Fibroblast of gingiva (primary cell): ENCODE data around the gene FNDC3B.
A peak's percentile ranks its signal among the peaks of the same experiment; 100 is the strongest.

Experiments
- DNase-seq: peaks from one replicate; pipeline ENCODE4 v3.0.0-alpha.2; 2011; ENCODE audit warnings: low read depth

Gene FNDC3B

DNA sequence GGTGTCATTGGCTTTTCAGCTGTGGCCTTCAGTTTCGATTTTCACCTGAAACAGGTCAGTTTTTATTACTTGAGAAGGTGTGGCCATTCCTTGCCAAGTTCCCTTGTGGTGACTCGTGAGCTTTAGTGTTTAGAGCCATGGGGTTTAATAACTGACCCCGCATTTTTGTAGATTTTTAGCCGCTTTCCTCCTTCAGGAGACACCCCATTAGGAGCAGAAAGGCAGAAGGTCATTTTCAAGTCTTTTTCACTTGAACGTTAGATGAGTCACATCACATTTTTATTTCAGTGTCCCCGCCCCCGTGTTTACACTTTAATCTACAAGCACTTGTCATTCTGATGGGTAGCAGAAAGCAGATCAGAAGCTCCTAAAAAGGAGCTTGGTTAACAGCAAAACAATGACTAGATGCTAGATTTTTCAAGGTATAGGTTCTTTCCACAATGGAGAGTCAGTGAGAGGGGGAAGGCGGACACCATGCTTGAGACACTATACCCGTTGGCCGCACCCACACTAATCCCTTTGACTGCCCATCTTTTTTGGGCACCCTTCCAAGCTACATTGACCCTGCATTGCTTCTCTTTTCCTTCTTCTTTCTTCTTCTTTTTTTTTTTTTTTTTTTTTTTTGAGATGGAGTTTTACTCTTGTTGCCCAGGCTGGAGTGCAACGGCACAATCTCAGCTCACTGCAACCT, 276.2 kb downstream of the FNDC3B start:
- DNase-seq, result peak; percentile 6

- DNase-seq, result no peak
Observed at GRCh38 chr3:172316758-172317157, 277.4 kb downstream of the FNDC3B start.

GRCh38 chr3:172317481-172317880, 278.1 kb downstream of the FNDC3B start:
- DNase-seq, result no peak

DNA sequence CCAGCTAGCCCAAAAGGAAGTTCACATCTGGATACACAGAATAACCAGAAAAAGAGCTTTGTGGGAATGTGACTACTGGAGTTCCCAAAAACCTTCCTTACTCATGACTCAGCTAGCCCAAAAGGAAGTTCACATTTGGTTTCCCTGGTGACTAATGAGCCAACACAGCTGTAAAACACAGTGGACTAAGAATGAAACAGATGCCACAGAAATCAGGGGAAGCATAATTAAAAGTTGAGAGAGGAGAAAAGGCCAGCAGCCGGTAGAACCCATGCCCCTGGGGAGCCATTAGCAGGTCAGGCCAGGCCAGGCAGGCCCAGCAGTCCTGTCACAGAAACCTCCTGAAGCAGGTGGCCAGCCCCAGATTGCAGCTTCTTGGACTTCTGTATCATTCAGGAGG, 278.6 kb downstream of the FNDC3B start:
- DNase-seq, result peak; percentile 90

GRCh38 chr3:172319595-172319994, 280.2 kb downstream of the FNDC3B start:
- DNase-seq, result no peak

- DNase-seq, result no peak
Observed at GRCh38 chr3:172320468-172320867, 281.1 kb downstream of the FNDC3B start.

- peak; percentile 49 for DNase-seq
Observed at GRCh38 chr3:172321035-172321434, 281.7 kb downstream of the FNDC3B start.

- DNase-seq, result no peak
Observed at GRCh38 chr3:172323894-172324610, 284.7 kb downstream of the FNDC3B start.

- no peak for DNase-seq
Observed at GRCh38 chr3:172324611-172325203, 285.3 kb downstream of the FNDC3B start.

- DNase-seq, result no peak
Observed at GRCh38 chr3:172325461-172325860, 286.1 kb downstream of the FNDC3B start.

DNA sequence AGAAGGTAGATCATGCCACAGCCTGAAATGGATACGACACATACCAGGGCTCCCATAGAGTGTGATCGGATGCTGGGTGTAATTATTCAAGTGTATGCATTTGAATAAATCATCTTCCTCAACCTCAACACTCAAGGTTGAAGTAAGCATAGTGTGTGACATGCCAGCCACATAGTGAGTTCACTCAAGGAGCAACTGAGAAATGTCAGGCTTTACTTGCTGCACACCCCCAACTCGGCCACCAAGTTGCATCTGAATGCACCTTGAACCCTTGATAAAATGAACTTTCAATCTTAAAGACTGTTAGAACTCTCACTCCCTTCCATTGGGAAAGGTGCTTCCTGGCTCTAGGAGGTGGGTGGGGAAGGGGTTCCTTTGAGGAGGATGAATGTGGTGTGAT, 287.6 kb downstream of the FNDC3B start:
- no peak for DNase-seq

GRCh38 chr3:172328282-172328681, 288.9 kb downstream of the FNDC3B start:
- no peak for DNase-seq

DNA sequence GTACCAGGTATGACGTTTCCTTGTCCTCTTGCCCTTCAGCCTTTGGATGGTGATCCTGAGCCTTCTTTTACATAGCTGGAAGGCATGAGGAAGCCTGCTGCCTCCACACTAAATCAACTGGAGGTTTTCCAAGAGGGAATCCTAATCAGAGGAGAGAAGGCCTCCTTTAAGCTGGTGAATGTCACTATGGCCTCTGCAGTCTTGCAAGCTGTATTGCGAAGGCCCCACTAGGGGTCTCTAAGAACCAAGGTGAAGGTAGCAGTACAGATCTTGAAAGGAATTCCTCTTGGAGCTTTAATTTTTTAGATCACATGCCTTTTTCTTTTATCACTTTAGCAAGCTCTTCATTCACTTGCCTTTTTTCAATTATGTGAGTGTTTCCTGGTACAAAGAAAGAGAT, 289.7 kb downstream of the FNDC3B start:
- no peak for DNase-seq

DNA sequence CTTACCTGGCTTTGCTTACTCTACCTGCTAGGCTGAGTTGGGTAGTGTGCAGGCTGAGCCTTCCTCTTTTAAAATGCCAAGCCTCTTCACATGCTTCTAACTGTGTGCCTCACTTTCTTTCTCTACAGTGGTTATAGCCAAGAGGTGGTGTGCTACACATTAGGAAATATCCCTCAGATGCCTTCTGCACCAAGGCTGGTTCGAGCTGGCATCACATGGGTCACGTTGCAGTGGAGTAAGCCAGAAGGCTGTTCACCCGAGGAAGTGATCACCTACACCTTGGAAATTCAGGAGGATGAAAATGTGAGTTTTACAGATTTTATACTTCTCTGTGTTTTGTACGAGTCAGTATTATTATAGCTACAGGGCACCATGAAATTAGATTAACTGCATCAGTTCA, 291.0 kb downstream of the FNDC3B start:
- no peak for DNase-seq

DNA sequence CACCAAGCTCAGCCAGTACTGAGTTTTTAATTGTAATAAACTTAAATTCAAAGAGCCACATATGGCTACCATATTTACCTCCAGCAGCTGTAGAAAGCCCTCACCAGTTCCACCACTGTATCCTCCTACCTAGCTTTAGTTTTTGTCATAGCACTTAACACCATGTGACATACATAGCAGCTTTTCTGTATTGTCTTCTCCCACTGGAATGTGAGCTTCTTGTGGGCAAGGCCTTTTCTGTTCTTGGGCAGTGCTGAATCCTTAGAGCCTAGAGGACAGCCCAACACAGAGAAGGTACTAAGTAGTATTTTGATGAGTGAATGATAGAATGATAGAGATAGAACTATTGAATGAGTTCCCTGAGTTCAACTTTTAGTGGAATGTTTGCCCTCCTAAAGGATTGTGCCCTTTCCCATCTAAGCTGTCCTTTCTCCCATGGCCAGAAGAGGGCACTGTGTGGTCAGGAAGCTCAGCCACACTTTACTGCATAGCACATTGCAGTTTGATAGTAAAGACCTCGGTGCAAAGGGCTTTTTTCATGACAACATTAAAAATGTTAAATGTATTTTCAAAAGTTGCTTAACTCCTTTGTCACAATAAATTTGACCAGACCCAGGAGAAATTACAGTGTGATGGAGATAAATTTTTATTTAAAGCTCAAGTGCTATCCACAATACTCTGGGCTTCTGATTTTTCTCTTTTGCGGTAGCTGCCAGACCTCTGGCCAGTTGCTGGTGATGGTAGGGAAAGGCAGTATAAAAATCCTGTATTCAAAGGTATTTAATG, 293.1 kb downstream of the FNDC3B start:
- peak; percentile 41 for DNase-seq

- DNase-seq, result no peak
Observed at GRCh38 chr3:172333042-172333377, 293.6 kb downstream of the FNDC3B start.

DNA sequence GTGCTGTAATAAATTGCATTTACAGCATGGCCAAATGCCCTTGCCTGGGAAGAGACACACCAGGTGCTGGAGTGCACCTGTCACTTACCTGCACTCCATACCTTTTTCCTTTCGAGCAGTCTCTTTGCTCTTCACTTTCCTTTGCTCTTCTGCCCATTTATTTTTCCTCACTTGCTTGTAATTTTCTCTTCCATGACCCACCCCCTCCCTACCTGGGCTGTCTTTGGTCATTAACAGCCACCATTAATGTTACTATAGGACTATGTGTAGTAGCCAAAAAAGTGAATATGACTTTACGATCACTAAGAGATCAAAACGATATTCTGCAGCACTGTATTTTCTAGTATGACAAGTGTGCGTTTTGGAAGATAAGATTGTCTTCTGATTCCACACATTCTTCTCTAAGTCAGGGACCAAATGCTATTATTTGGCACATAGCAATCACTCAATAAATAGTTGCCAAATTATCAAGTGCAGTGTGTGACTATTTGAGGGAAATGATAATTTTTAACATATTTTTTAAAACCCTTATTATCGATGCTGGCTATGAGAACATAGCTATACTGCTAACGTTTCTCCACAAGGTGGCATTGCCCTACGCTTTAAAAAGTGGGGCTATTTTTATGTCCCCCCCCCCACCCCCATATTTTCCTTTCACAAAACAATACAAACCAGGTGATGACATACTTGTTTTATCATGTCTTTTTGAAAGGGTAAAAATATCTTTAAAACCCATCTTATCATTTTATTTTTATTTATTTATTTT, 294.5 kb downstream of the FNDC3B start:
- DNase-seq, result no peak

DNA sequence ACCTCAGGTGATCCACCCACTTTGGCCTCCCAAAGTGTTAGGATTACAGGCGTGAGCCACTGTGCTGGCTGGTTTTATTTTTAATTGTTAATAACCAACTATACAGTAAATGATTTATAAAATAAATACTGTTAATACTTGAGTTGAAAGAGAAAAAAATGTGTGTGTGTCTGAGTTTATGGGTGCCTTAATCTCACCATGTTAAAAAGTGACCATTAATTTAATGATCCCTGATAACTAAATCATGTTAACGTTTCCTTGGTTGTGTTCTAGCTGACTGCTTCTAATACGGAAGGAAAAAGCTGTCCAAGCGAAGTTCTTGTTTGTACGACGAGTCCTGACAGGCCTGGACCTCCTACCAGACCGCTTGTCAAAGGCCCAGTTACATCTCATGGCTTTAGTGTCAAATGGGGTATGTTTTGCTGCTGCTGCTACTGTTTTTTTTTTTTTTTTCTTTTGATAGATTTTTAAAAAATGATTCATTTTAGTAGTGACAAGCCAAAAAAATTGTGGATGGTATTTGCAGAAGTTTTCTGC, 295.4 kb downstream of the FNDC3B start:
- DNase-seq, result no peak

DNA sequence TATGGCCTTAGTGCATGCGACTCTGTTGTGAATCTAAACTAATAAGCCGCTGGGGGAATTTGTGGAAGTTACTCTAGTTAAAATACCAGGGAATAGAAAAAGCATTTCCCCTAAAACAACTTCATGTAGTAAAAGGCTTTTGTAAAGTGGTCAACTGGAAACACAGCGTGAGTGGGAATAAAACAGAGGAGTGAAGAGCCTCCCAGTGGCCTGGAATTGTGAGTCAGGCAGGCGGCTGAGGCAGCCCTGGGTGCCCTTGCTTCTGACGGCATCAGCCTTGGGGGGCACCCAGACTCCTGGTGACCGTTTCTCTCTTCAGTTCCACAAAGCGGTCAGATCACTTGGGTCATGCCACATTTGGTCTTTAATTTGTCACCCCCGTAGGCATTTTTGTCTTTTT, 300.5 kb downstream of the FNDC3B start:
- DNase-seq, result no peak

- no peak for DNase-seq
Observed at GRCh38 chr3:172340583-172340982, 301.2 kb downstream of the FNDC3B start.

DNA sequence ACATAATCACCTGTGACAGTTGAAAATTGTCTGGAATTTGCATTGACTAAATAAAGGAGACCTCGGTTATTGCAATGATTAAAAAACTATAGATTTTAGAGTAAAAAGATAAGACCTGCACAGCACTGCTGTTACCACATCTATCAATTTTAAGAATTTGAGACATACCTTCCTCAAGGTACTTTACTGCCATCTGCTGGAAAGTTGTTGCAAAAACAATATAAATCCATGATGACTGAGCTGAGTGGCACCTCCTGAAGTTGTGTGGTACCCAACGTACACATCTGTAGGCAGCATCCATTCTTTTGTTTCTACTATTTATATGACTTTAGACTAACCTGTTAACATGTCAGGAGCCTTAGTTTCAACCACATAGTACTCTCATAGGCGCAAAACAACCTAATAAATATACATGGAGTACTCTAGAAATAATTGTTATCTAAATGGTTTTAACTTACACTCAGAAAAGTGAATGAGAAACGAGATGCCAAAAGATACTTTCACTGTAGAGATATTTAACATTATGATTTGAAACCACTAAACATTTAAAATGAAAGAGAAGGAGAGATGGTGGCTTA, 302.2 kb downstream of the FNDC3B start:
- peak; percentile 38 for DNase-seq
